ENCODE data around the gene BFAR. TPM values are rescaled to one million over a fixed set of nuclear protein-coding genes. Genes with fewer than 3 reads are reported as not detected.

BFAR gene, protein sequence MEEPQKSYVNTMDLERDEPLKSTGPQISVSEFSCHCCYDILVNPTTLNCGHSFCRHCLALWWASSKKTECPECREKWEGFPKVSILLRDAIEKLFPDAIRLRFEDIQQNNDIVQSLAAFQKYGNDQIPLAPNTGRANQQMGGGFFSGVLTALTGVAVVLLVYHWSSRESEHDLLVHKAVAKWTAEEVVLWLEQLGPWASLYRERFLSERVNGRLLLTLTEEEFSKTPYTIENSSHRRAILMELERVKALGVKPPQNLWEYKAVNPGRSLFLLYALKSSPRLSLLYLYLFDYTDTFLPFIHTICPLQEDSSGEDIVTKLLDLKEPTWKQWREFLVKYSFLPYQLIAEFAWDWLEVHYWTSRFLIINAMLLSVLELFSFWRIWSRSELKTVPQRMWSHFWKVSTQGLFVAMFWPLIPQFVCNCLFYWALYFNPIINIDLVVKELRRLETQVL
- 90.2 TPM for total RNA-seq
- long read RNA-seq, transcript BFAR-203 (4 exons, 1,414 nt), result minor isoform, 13 of 92 reads
- long read RNA-seq, transcript BFAR-201 (8 exons, 3,039 nt), result major isoform, 47 of 92 reads
- long read RNA-seq, partial matches to known transcripts, result 14 of 92 reads
- long read RNA-seq, other reads (novel, unspliced or antisense), result 18 of 92 reads

- DNase-seq (peak; percentile 99), ATAC-seq (peak; percentile 92 to 94)
- no peak for TF ChIP-seq CTCF (IDR thresholded peaks at IDR 0.05)
- Histone ChIP-seq H3K4me3 (peak within 1 kb of the TSS; percentile 98), H3K4me1 (peaks cover 55% of the 10 kb centered on the region), H3K27me3 (ENCODE audit: low read depth) (no peaks in the 10 kb centered on the region), H3K9me3 (no peaks in the 10 kb centered on the region), H3K27ac (peak within 1 kb of the TSS; percentile 93), H3K36me3 (peaks cover 5% of the 10 kb centered on the region)
- intact Hi-C loops (cut with DNase I), result no loop called here
These were observed at the start of gene BFAR for GRCh38 chr16:14632693-14633569. Gene BFAR, plus strand, starts transcription at chr16:14632951. Its CDS starts 11,396 bp downstream, at chr16:14644347.

- Histone ChIP-seq H3K4me3 (no peak overlapping the region), H3K27ac (no peak overlapping the region), H3K36me3 (peaks cover 92% of the 10 kb centered on the region), H3K9me3 (no peaks in the 10 kb centered on the region), H3K4me1 (peaks cover 3% of the 10 kb centered on the region), H3K27me3 (ENCODE audit: low read depth) (no peaks in the 10 kb centered on the region)
- DNase-seq, result no peak
- no peak for TF ChIP-seq CTCF (IDR thresholded peaks at IDR 0.05)
- peak in 1 of 2 donors; percentile 41 for ATAC-seq
- intact Hi-C loops (cut with DNase I), result no loop called here
These were observed 47.5 kb upstream of the BFAR start for GRCh38 chr16:14585287-14585686.

DNA sequence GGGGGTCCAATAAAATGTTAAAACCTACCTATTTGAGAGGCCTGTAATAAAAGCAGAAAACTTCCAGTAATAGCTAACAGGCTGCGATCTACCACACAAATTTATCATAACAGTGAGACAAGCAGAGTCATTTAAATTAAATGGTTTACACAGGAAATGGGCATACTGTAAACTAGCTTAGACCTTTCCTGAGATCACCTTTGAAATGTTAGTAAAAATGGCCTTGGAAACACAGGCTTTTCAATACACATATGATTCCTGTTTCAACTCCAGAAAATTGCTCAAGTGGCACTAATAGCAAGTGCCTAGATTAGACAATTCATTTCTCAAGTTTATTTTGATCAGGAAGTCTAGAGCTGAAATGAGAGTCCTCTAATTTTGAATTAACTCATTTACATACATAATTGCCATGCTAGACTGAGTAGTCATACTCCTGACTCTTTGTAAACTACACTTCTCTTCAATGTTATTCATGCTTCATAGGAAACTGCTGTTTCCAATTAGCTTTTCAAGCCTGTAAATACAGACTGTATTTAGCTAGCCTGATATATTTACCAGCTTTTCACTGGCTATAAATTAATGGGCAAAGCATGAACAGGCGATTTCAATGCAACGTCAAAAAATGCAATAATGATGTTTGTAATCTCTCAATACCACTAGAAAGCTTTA, 46.0 kb upstream of the BFAR start:
- Histone ChIP-seq H3K4me3 (no peak overlapping the region), H3K36me3 (peaks cover 92% of the 10 kb centered on the region), H3K27me3 (ENCODE audit: low read depth) (no peaks in the 10 kb centered on the region), H3K4me1 (peaks cover 3% of the 10 kb centered on the region), H3K27ac (no peak overlapping the region), H3K9me3 (no peaks in the 10 kb centered on the region)
- intact Hi-C loops (cut with DNase I), result no loop called here
- TF ChIP-seq CTCF (IDR thresholded peaks at IDR 0.05), result no peak
- DNase-seq (no peak), ATAC-seq (peak in 1 of 2 donors; percentile 32)

DNA sequence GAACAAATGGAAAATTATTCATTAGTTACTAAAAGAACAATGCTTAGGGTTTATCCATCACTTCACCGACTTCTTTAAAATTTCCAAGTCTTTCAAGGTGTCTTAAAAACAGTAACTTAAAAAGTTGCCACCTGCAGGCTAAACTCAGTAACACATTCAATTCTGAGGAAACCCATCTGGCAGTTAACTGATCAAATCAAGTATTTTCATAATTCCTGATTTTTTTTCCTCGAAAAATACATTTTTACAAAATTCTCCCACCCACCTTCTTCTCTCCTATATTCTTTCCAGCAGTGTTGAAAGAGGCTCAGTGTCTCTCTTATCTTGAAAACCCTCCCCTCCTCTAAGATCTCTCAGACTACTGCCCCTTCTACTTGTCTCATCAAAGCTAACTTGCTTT, 32.6 kb upstream of the BFAR start:
- Histone ChIP-seq H3K4me3 (no peak overlapping the region), H3K36me3 (peaks cover 99% of the 10 kb centered on the region), H3K4me1 (no peaks in the 10 kb centered on the region), H3K27me3 (ENCODE audit: low read depth) (no peaks in the 10 kb centered on the region), H3K27ac (no peak overlapping the region), H3K9me3 (no peaks in the 10 kb centered on the region)
- DNase-seq (no peak), ATAC-seq (no peak)
- intact Hi-C loops (cut with DNase I), result no loop called here
- TF ChIP-seq CTCF (IDR thresholded peaks at IDR 0.05), result peak; percentile 43

- Histone ChIP-seq H3K36me3 (peaks cover 100% of the 10 kb centered on the region), H3K9me3 (no peaks in the 10 kb centered on the region), H3K4me1 (no peaks in the 10 kb centered on the region), H3K27me3 (ENCODE audit: low read depth) (no peaks in the 10 kb centered on the region), H3K4me3 (no peak overlapping the region), H3K27ac (no peak overlapping the region)
- intact Hi-C loops (cut with DNase I), result no loop called here
- DNase-seq, result no peak
- TF ChIP-seq CTCF (IDR thresholded peaks at IDR 0.05), result no peak
- no peak for ATAC-seq
These were observed 30.2 kb upstream of the BFAR start for GRCh38 chr16:14602443-14602963.
